ENCODE measurements around the gene ZNF841.

The ZNF841 gene

GRCh38 chr19:52022193-52022592, 73.4 kb downstream of the ZNF841 start:
- peaks cover 3% of the 10 kb centered on the region for H3K4me1 ChIP-seq (ENCODE audit: insufficient read depth, low read length, severe bottlenecking)
- H3K36me3 ChIP-seq (ENCODE audit: insufficient read depth, low read length) = peaks cover 98% of the 10 kb centered on the region
- peaks cover 3% of the 10 kb centered on the region; the same call in 1 of the 2 replicates for H3K79me2 ChIP-seq (ENCODE audit: insufficient read depth, low read length)
- no peaks in the 10 kb centered on the region for H3K9me2 ChIP-seq (ENCODE audit: low read depth, low read length)
- H3K9me3 ChIP-seq (ENCODE audit: low read length) = peaks cover 50% of the 10 kb centered on the region
- H2AFZ ChIP-seq (ENCODE audit: low read length) = no peak overlapping the region
- TF ChIP-seq EZH2 (IDR thresholded peaks at IDR 0.05; ENCODE audit: borderline replicate concordance, low read length) (no peak), CTCF (IDR thresholded peaks at IDR 0.05; ENCODE audit: low read length) (no peak)
- H3K27ac ChIP-seq (ENCODE audit: low read depth, low read length, poor library complexity, severe bottlenecking) = no peak overlapping the region
- no peaks in the 10 kb centered on the region for H4K20me1 ChIP-seq (ENCODE audit: insufficient read depth, low read length)
- H3F3A ChIP-seq (ENCODE audit: insufficient read depth, low read length) = no peaks in the 10 kb centered on the region
- H3K4me3 ChIP-seq (ENCODE audit: low read depth, low read length, poor library complexity, severe bottlenecking) = no peak overlapping the region
- H3K27me3 ChIP-seq (ENCODE audit: insufficient read depth, low read length) = no peaks in the 10 kb centered on the region
- no peak overlapping the region for H3K9ac ChIP-seq (ENCODE audit: low read length)
- H3K4me2 ChIP-seq (ENCODE audit: low read length) = no peak overlapping the region

- H2AFZ ChIP-seq (ENCODE audit: low read length) = no peak overlapping the region
- no peaks in the 10 kb centered on the region for H3K27me3 ChIP-seq (ENCODE audit: insufficient read depth, low read length)
- no peaks in the 10 kb centered on the region for H3K9me2 ChIP-seq (ENCODE audit: low read depth, low read length)
- H3K27ac ChIP-seq (ENCODE audit: low read depth, low read length, poor library complexity, severe bottlenecking) = no peak overlapping the region
- H4K20me1 ChIP-seq (ENCODE audit: insufficient read depth, low read length) = no peaks in the 10 kb centered on the region
- peaks cover 57% of the 10 kb centered on the region for H3K9me3 ChIP-seq (ENCODE audit: low read length)
- no peaks in the 10 kb centered on the region for H3F3A ChIP-seq (ENCODE audit: insufficient read depth, low read length)
- H3K4me3 ChIP-seq (ENCODE audit: low read depth, low read length, poor library complexity, severe bottlenecking) = no peak overlapping the region
- H3K36me3 ChIP-seq (ENCODE audit: insufficient read depth, low read length) = peaks cover 98% of the 10 kb centered on the region
- no peak overlapping the region for H3K4me2 ChIP-seq (ENCODE audit: low read length)
- no peaks in the 10 kb centered on the region; the same call in 1 of the 2 replicates for H3K79me2 ChIP-seq (ENCODE audit: insufficient read depth, low read length)
- no peak overlapping the region for H3K9ac ChIP-seq (ENCODE audit: low read length)
- H3K4me1 ChIP-seq (ENCODE audit: insufficient read depth, low read length, severe bottlenecking) = no peaks in the 10 kb centered on the region
- no peak for TF ChIP-seq CTCF (IDR thresholded peaks at IDR 0.05; ENCODE audit: low read length)
- no peak for TF ChIP-seq EZH2 (IDR thresholded peaks at IDR 0.05; ENCODE audit: borderline replicate concordance, low read length)
Measured at GRCh38 chr19:52020506-52020905, 75.1 kb downstream of the ZNF841 start.
